PC-9 (cell line): Measurements from ENCODE around the gene NPHP4.

ENCODE experiments used
- CTCF ChIP-seq: fragments of 200-600 bp; sonication (generic); conservative IDR thresholded peaks from 2 replicates; pipeline ENCODE4 v1.6.1; 2017; ENCODE audit warnings: mixed run types, antibody characterized with exemption, mild to moderate bottlenecking, moderate library complexity
- EZH2 ChIP-seq: fragments of 200-600 bp; sonication (generic); IDR thresholded peaks from 2 replicates; pipeline ENCODE4 v1.8.0; 2017; ENCODE audit warnings: antibody characterized with exemption, low read depth

- TF ChIP-seq CTCF: no peak
- TF ChIP-seq EZH2: no peak
These were observed 106.1 kb downstream of the NPHP4 start for GRCh38 chr1:5886140-5886483.
